HepG2 (cell line): ENCODE data around the gene RAC2. TPM values are rescaled to one million over a fixed set of nuclear protein-coding genes. Genes with fewer than 3 reads are reported as not detected.

Source experiments
- BCL6 ChIP-seq: IDR thresholded peaks from 2 replicates; pipeline ENCODE4 v1.6.1; 2016; ENCODE audit warnings: missing genetic modification reagents, missing compliant biosample characterization
- CC2D1A ChIP-seq: sonication (generic); formaldehyde crosslinking; IDR thresholded peaks from 2 replicates; pipeline ENCODE4 v1.8.1; 2023; ENCODE audit warnings: mild to moderate bottlenecking, missing genetic modification reagents
- CEBPB ChIP-seq: IDR thresholded peaks from 2 replicates; pipeline ENCODE4 v1.6.1; 2011; ENCODE audit warnings: low read depth, low read length, improper control_type of control experiment, borderline replicate concordance
- DPF2 ChIP-seq: sonication (generic); formaldehyde crosslinking; IDR thresholded peaks from 2 replicates; pipeline ENCODE4 v1.4.0; 2020; ENCODE audit warnings: mild to moderate bottlenecking, low read depth, missing genetic modification reagents, borderline replicate concordance
- ELF3 ChIP-seq: IDR thresholded peaks from 2 replicates; pipeline ENCODE4 v1.6.1; 2016; ENCODE audit warnings: missing genetic modification reagents, missing compliant biosample characterization
- EP300 ChIP-seq, 3 experiments: sonication (generic) in 1 of 3; formaldehyde crosslinking in 1 of 3; IDR thresholded peaks; 2 replicates each; pipeline versions ENCODE4 v1.5.1 to v1.6.1; 2011 to 2020; ENCODE audit warnings: low read depth in 2 of 3, low read length in 2 of 3, borderline replicate concordance in 1 of 3, improper control_type of control experiment in 1 of 3, mild to moderate bottlenecking in 1 of 3, missing genetic modification reagents in 1 of 3, moderate library complexity in 1 of 3
- FOXO4 ChIP-seq: sonication (generic); formaldehyde crosslinking; conservative IDR thresholded peaks from 2 replicates; pipeline ENCODE4 v1.8.1; 2023; ENCODE audit warnings: missing genetic modification reagents
- FOXP4 ChIP-seq: sonication (generic); formaldehyde crosslinking; IDR thresholded peaks from 2 replicates; pipeline ENCODE4 v1.4.0; 2020; ENCODE audit warnings: missing genetic modification reagents
- GATAD2A ChIP-seq: IDR thresholded peaks from 2 replicates; pipeline ENCODE4 v1.6.1; 2016
- HDAC1 ChIP-seq: sonication (generic); formaldehyde crosslinking; IDR thresholded peaks from 2 replicates; pipeline ENCODE4 v1.5.1; 2020; ENCODE audit warnings: mild to moderate bottlenecking, missing genetic modification reagents
- HIVEP1 ChIP-seq: sonication (generic); formaldehyde crosslinking; IDR thresholded peaks from 2 replicates; pipeline ENCODE4 v1.4.0; 2020; ENCODE audit warnings: mild to moderate bottlenecking, missing genetic modification reagents
- HMGXB4 ChIP-seq, 2 experiments: sonication (generic) in 1 of 2; formaldehyde crosslinking in 1 of 2; IDR thresholded peaks; 2 replicates each; pipeline versions ENCODE4 v1.4.0 to v1.6.1; 2018 to 2020; ENCODE audit warnings: missing genetic modification reagents in 2 of 2, borderline replicate concordance in 1 of 2, low read depth in 1 of 2, mild to moderate bottlenecking in 1 of 2, missing biosample characterization in 1 of 2
- MBNL3 ChIP-seq: fragments of 250-450 bp; sonication (Bioruptor Pico); conservative IDR thresholded peaks from 2 replicates; pipeline ENCODE4 v1.8.0; 2022; ENCODE audit warnings: mild to moderate bottlenecking, inconsistent platforms
- NR1H2 ChIP-seq: sonication (generic); formaldehyde crosslinking; IDR thresholded peaks from 2 replicates; pipeline ENCODE4 v1.8.1; 2022; ENCODE audit warnings: low read depth, missing genetic modification reagents, borderline replicate concordance
- NR3C1 ChIP-seq: sonication (generic); formaldehyde crosslinking; IDR thresholded peaks from 2 replicates; pipeline ENCODE4 v1.4.0; 2020; ENCODE audit warnings: missing genetic modification reagents
- TAF15 ChIP-seq: fragments of 200-400 bp; formaldehyde crosslinking; IDR thresholded peaks from one replicate; pipeline ENCODE4 v1.6.1; 2018; ENCODE audit warnings: mild to moderate bottlenecking, low read depth, low read length; ENCODE audit not compliant: poor library complexity, severe bottlenecking
- ZFY ChIP-seq: sonication (generic); formaldehyde crosslinking; IDR thresholded peaks from 2 replicates; pipeline ENCODE4 v1.4.0; 2020; ENCODE audit warnings: missing genetic modification reagents
- ZNF280B ChIP-seq: sonication (generic); formaldehyde crosslinking; IDR thresholded peaks from 2 replicates; pipeline ENCODE4 v1.5.0; 2020; ENCODE audit warnings: missing genetic modification reagents, mild to moderate bottlenecking, borderline replicate concordance
- ZNF3 ChIP-seq: IDR thresholded peaks from 2 replicates; pipeline ENCODE4 v1.7.0; 2017; ENCODE audit warnings: inconsistent platforms
- ZNF367 ChIP-seq: sonication (generic); formaldehyde crosslinking; IDR thresholded peaks from 2 replicates; pipeline ENCODE4 v1.4.0; 2020; ENCODE audit warnings: missing genetic modification reagents, borderline replicate concordance
- ZNF546 ChIP-seq: sonication (generic); formaldehyde crosslinking; conservative IDR thresholded peaks from 2 replicates; pipeline ENCODE4 v1.8.1; 2023; ENCODE audit warnings: mild to moderate bottlenecking, missing genetic modification reagents
- ZNF549 ChIP-seq: sonication (generic); formaldehyde crosslinking; IDR thresholded peaks from 2 replicates; pipeline ENCODE4 v1.5.0; 2020; ENCODE audit warnings: missing genetic modification reagents
- ZNF766 ChIP-seq: sonication (generic); formaldehyde crosslinking; IDR thresholded peaks from 2 replicates; pipeline ENCODE4 v1.5.0; 2020; ENCODE audit warnings: missing genetic modification reagents, borderline replicate concordance
- polyA plus RNA-seq, 8 experiments: library from polyadenylated mRNA; depleted of rRNA in 3 of 8; stranded (reverse) in 7 of 8; unstranded in 1 of 8; fragments of >200 nt; fragmentation: Illumina TruSeq in 4 of 8; extraction: Trizol in 4 of 8; gene quantifications; 2 replicates each; pipeline versions ENCODE4 v1.2.1 to v1.2.3, GENCODE V29; 2011 to 2016; ENCODE audit warnings: low read depth in 4 of 8, missing spikeins in 1 of 8, mixed read lengths in 1 of 8; ENCODE audit not compliant: insufficient read depth in 1 of 8
- total RNA-seq, 5 experiments: library from RNA; depleted of rRNA; stranded (reverse); fragments of >200 nt; fragmentation: Illumina TruSeq; extraction: Trizol; gene quantifications; 2 replicates each; pipeline ENCODE4 v1.2.3, GENCODE V29; 2016; ENCODE audit warnings: low read depth in 1 of 5

Gene RAC2
- total and polyA plus RNA-seq, 2 of the 13 experiments (the other 11 are each of a cell fraction or from before 2014, with no cell fraction given) = 0.73 TPM; not detected in 1

GRCh38 chr22:37197451-37198257 lies 46.4 kb downstream of the RAC2 start (continued):
- TF ChIP-seq MBNL3 (CRISPR knock-in tag) = no peak
- TF ChIP-seq ZNF3 = no peak
- no peak for TF ChIP-seq CC2D1A (CRISPR knock-in tag)
- no peak for TF ChIP-seq ZNF549 (CRISPR knock-in tag)
- TF ChIP-seq NR3C1 (CRISPR knock-in tag) = no peak
- no peak for TF ChIP-seq EP300 (IDR thresholded peaks at IDR 0.05; ENCODE audit: low read depth in 2 of 2, low read length in 2 of 2)
- TF ChIP-seq EP300 (CRISPR knock-in tag; IDR thresholded peaks at IDR 0.05; ENCODE audit: borderline replicate concordance) = no peak
- TF ChIP-seq DPF2 (CRISPR knock-in tag) = no peak
- TF ChIP-seq BCL6 (CRISPR knock-in tag) = no peak
- 0 out of 2 replicates have a peak, but pooled peaks have one; percentile 35 for TF ChIP-seq ZNF280B (CRISPR knock-in tag)
- no peak for TF ChIP-seq FOXP4 (CRISPR knock-in tag)
- TF ChIP-seq FOXO4 (CRISPR knock-in tag) = no peak
- no peak for TF ChIP-seq NR1H2
- TF ChIP-seq ZNF546 = no peak
- no peak for TF ChIP-seq ZNF367
- no peak for TF ChIP-seq CEBPB
- 0 out of 2 replicates have a peak, but pooled peaks have one; percentile 29 for TF ChIP-seq HIVEP1 (CRISPR knock-in tag)
- TF ChIP-seq ELF3 = no peak
- no peak for TF ChIP-seq ZNF766 (CRISPR knock-in tag)
- peak; percentile 34 for TF ChIP-seq HDAC1 (CRISPR knock-in tag)
- no peak for TF ChIP-seq GATAD2A (CRISPR knock-in tag)
- no peak for TF ChIP-seq ZFY (CRISPR knock-in tag)
- TF ChIP-seq HMGXB4 (CRISPR knock-in tag; IDR thresholded peaks at IDR 0.05; ENCODE audit: borderline replicate concordance in 1 of 2, low read depth in 1 of 2) = no peak
- no peak for TF ChIP-seq TAF15
